Central memory CD8-positive, alpha-beta T cell (primary cell): ENCODE results near the gene AMDHD2.
"Not testable (repeated sequence)": the region's sequence is repeated elsewhere in the genome, so short reads cannot be mapped to it uniquely, and the experiment has no call there.

ENCODE experiments used
- ATAC-seq: fragments of 150-1000 bp; cut with Tn5 transposase; replicated peaks from 2 replicates; pipeline ENCODE4 v1.10.0; 2022; ENCODE audit warnings: mild to moderate bottlenecking, moderate FRiP score, moderate number of reproducible peaks; ENCODE audit not compliant: poor library complexity, severe bottlenecking; ENCODE audit errors: extremely low read depth
- DNase-seq, 2 donors: peaks; one replicate each; pipeline ENCODE4 v3.0.0; 2021; ENCODE audit warnings: low spot score in 2 of 2
- H3K27ac Mint-ChIP-seq: one replicate; pipeline ENCODE4 v1.8.0; 2022; ENCODE audit warnings: low read depth, mild to moderate bottlenecking, moderate library complexity, mixed read lengths
- H3K27me3 Mint-ChIP-seq: one replicate; pipeline ENCODE4 v1.8.0; 2022; ENCODE audit warnings: mixed read lengths
- H3K36me3 Mint-ChIP-seq: one replicate; pipeline ENCODE4 v1.8.0; 2022; ENCODE audit warnings: mild to moderate bottlenecking, moderate library complexity, mixed read lengths; ENCODE audit not compliant: insufficient read depth
- H3K4me1 Mint-ChIP-seq: one replicate; pipeline ENCODE4 v1.8.0; 2022; ENCODE audit warnings: mixed read lengths
- H3K4me3 Mint-ChIP-seq: one replicate; pipeline ENCODE4 v1.8.0; 2022; ENCODE audit warnings: mild to moderate bottlenecking, moderate library complexity, mixed read lengths
- H3K9me3 Mint-ChIP-seq: one replicate; pipeline ENCODE4 v1.8.0; 2022; ENCODE audit warnings: mixed read lengths

AMDHD2 gene

DNA sequence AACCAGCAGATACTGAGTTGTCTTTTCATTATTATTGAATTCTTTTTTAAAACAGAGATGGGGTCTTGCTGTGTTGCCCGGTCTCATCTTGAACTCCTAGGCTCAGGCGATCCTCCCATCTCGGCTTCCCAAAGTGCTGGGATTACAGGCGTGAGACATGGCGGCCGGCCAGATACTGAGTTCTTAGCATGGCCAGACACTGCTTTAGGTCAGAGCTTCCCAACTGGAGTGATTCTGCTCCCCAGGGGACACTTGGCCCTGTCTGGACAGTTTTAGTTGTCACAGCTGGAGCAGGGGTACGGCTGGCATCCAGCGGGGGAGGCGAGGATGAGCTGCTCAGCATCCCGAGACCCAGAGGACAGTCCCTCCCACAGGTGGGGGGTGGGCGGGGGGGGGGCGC, 58.7 kb downstream of the AMDHD2 start:
- not testable (repeated sequence) for H3K4me3 Mint-ChIP-seq, H3K27me3 Mint-ChIP-seq, H3K9me3 Mint-ChIP-seq, H3K27ac Mint-ChIP-seq, ATAC-seq, H3K4me1 Mint-ChIP-seq, DNase-seq, H3K36me3 Mint-ChIP-seq

DNA sequence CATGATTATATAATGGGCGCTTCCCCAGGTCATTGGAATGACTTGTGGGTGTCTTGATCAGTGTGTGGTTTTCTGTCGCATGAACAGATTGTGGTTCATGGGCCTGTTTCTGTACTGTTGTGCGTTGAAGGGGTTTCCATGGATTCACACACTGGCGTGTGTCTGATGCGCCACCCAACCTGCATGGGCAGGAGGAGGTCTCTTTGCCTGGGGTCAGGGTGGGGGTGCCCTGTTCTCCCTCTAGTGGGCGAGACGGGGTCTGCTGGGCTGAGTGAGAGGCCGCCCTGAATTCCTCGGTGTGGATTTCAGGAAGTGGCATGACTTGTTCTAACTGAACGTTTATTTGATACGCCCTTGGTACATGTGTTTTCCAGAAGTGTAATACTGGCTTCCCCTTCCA, 60.0 kb downstream of the AMDHD2 start:
- H3K4me3 Mint-ChIP-seq, H3K36me3 Mint-ChIP-seq, H3K4me1 Mint-ChIP-seq, H3K27ac Mint-ChIP-seq, H3K9me3 Mint-ChIP-seq, DNase-seq, H3K27me3 Mint-ChIP-seq: not testable (repeated sequence)
- ATAC-seq, result peak; percentile 36

DNA sequence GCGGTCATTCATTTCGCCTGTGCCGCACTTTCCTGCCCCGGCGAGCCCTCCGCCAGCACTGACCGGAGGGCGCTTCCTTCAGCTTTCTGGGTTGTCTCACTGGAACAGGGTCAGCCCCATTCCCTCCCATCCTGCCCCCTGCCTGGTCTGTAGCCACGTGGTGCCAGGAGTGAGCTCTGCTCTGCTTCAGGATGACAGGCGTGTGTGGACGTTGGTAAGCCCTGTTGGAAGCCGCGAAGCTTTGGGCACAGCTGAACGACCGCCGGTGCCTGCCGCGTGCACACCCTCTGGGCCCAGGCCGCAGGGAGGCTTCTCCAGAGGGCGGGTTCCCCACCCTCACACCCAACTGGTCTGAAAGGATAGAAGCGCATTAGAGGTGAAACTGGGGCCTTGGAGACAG, 60.6 kb downstream of the AMDHD2 start:
- not testable (repeated sequence) for H3K27me3 Mint-ChIP-seq

More for the DNA sequence above, 60.6 kb downstream of the AMDHD2 start:
- H3K4me1 Mint-ChIP-seq, H3K27ac Mint-ChIP-seq, DNase-seq, H3K9me3 Mint-ChIP-seq, H3K4me3 Mint-ChIP-seq, ATAC-seq, H3K36me3 Mint-ChIP-seq: not testable (repeated sequence)
